Stimulated activated CD8-positive, alpha-beta memory T cell treated with anti-CD3 and anti-CD28 coated beads, Interleukin-15, amount 100 ng/mL, for 48 hours (primary cell): Measurements from ENCODE around the gene FCHSD2.
"Not testable (repeated sequence)": the region's sequence is repeated elsewhere in the genome, so short reads cannot be mapped to it uniquely, and the experiment has no call there.

Source experiments
- DNase-seq, 2 donors: peaks; one replicate each; pipeline ENCODE4 v3.0.0-alpha.2; 2020; ENCODE audit warnings: low read depth in 2 of 2

FCHSD2 gene

GRCh38 chr11:72798361-72798760, 343.8 kb downstream of the FCHSD2 start:
- no peak for DNase-seq

GRCh38 chr11:72793425-72794367, 348.4 kb downstream of the FCHSD2 start, which contains the start of gene STARD10:
TSS of gene STARD10 (minus strand) at chr11:72794047. CDS start at chr11:72781181, 12,866 bp downstream.
- DNase-seq: peak; percentile 88 to 90

DNA sequence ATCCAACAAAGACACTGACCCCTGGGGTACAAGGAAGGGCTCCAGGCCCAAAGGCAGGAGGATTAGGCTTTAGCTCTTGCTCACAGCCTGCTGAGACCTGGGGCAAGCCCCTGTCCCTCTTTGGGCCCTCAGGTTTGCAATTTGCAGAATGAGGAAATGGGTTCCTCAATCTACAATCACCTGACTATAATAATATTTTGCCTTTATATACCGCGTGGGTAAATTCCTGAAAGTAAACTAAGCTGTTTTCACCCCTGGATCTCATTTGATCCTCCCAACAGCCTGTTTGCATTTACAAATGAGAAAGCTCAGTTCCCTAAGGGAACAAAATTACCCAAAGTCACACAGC, 349.1 kb downstream of the FCHSD2 start:
- DNase-seq: no peak

- DNase-seq: no peak
Measured at GRCh38 chr11:72792437-72793021, 349.6 kb downstream of the FCHSD2 start.

- not testable (repeated sequence) for DNase-seq
Measured at GRCh38 chr11:72791228-72791627, 350.9 kb downstream of the FCHSD2 start.

DNA sequence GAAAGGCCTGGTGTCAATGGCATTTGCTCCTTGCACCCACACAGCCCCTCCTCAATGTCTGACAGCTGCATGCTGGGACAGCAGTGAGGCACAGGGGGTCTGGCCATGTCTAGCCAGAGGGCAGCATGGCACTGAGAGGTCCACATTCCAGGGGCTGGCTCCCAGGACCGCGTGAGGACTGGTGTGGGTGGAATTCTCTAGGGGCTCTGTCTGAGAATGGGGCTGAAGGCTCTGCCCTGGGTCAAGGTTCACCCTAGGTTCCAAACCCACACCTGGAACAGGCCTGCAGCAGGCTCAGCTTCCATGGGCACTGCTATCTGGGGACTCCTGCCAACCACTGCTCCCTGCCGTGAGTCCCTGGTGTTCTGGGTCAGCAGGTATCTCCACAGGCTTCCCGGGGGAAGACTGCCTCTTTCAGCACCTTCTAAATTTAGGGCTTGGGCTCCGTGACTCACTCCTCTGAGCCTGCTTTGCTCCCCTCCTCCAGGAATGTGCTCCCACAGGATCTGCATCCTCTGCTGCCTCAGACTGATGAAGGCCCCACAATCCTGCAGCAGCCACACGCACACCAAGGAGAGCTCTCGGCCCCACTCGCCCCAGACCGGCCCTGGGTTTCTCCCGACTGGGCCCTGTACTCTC, 352.5 kb downstream of the FCHSD2 start:
- DNase-seq: no peak

GRCh38 chr11:72788241-72788640, 353.9 kb downstream of the FCHSD2 start:
- no peak for DNase-seq

- DNase-seq: no peak
Measured at GRCh38 chr11:72787216-72788104, 354.7 kb downstream of the FCHSD2 start.
